ENCODE results near the gene TXNRD3.

DNA sequence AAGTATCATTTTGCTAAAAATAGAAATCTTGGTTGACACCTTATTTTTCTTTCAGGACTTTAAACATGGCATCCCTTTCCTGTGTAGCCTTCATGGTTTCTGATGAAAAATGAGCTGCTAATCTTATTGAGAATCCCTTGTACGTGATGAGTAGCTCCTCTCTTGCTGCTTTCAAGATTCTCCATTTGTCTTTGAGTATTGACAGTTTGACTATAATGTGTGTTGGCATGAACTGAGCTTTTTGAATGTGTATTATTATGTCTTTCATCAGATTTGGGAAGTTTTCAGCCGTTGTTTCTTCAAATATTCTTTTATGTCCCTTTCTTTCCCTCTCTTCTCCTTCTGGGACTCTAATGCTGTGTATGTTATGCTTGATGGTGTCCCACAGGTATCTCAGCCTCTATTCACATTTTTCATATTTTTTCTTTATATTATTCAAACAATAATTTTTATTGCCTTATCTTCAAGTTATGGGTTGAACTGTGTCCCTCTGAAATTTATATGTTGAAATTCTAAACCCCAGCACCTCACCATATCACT is 92.1 kb downstream of the TXNRD3 start:
- no peak for TF ChIP-seq EZH2 (IDR thresholded peaks at IDR 0.05; ENCODE audit: borderline replicate concordance, low read depth, low read length, severe bottlenecking)
- no peak for TF ChIP-seq CTCF (IDR thresholded peaks at IDR 0.05; ENCODE audit: borderline replicate concordance, extremely low read depth, low read length, poor library complexity, severe bottlenecking)
